H9 (cell line): ENCODE measurements around the gene TTC28. TPM values are rescaled to one million over a fixed set of nuclear protein-coding genes. Genes with fewer than 3 reads are reported as not detected.

Experiments used
- DNase-seq: peaks from one replicate; pipeline ENCODE4 v3.0.0-alpha.2; 2017
- H2AFZ ChIP-seq: one replicate; pipeline ENCODE4 v1.6.1; 2013; ENCODE audit warnings: mild to moderate bottlenecking, low read length, control low read depth, moderate library complexity
- H2AK5ac ChIP-seq: 2 replicates; pipeline ENCODE4 v1.6.1; 2013; ENCODE audit warnings: low read length, control low read depth, mixed read lengths; ENCODE audit not compliant: insufficient read length
- H2BK120ac ChIP-seq: one replicate; pipeline ENCODE4 v1.6.1; 2013; ENCODE audit warnings: low read depth, mild to moderate bottlenecking, low read length, control low read depth, inconsistent platforms; ENCODE audit not compliant: poor library complexity, severe bottlenecking
- H2BK12ac ChIP-seq: 2 replicates; pipeline ENCODE4 v1.6.1; 2013; ENCODE audit warnings: low read length, control low read depth, mixed read lengths, low read depth; ENCODE audit not compliant: insufficient read length
- H2BK15ac ChIP-seq: 2 replicates; pipeline ENCODE4 v1.6.1; 2013; ENCODE audit warnings: low read depth, low read length, control low read depth
- H2BK20ac ChIP-seq: one replicate; pipeline ENCODE4 v1.6.1; 2013; ENCODE audit warnings: low read depth, mild to moderate bottlenecking, low read length, control low read depth, inconsistent platforms; ENCODE audit not compliant: poor library complexity, severe bottlenecking
- H2BK5ac ChIP-seq: 2 replicates; pipeline ENCODE4 v1.6.1; 2013; ENCODE audit warnings: low read length, control low read depth, mixed read lengths; ENCODE audit not compliant: insufficient read length
- H3K14ac ChIP-seq: 2 replicates; pipeline ENCODE4 v1.6.1; 2013; ENCODE audit warnings: low read length, control low read depth; ENCODE audit not compliant: insufficient read depth
- H3K18ac ChIP-seq: 2 replicates; pipeline ENCODE4 v1.6.1; 2013; ENCODE audit warnings: low read depth, mild to moderate bottlenecking, mixed read lengths, low read length, control low read depth; ENCODE audit not compliant: insufficient read length
- H3K23ac ChIP-seq: 2 replicates; pipeline ENCODE4 v1.6.1; 2013; ENCODE audit warnings: low read length, control low read depth, mixed read lengths, low read depth; ENCODE audit not compliant: insufficient read length
- H3K23me2 ChIP-seq: 2 replicates; pipeline ENCODE4 v1.6.1; 2013; ENCODE audit warnings: low read depth, mild to moderate bottlenecking, mixed read lengths, low read length, control low read depth; ENCODE audit not compliant: insufficient read length, poor library complexity, severe bottlenecking
- H3K27ac ChIP-seq: 2 replicates; pipeline ENCODE4 v1.5.1; 2013; ENCODE audit warnings: low read length, control low read depth, mixed read lengths, low read depth; ENCODE audit not compliant: insufficient read length
- H3K27me3 ChIP-seq: 2 replicates; pipeline ENCODE4 v1.6.1; 2013; ENCODE audit warnings: low read length, control low read depth, inconsistent platforms; ENCODE audit not compliant: insufficient read depth
- H3K4ac ChIP-seq: 2 replicates; pipeline ENCODE4 v1.6.1; 2013; ENCODE audit warnings: low read depth, mild to moderate bottlenecking, control low read depth, inconsistent platforms, low read length, moderate library complexity
- H3K4me1 ChIP-seq: 2 replicates; pipeline ENCODE4 v1.6.1; 2013; ENCODE audit warnings: low read length, control low read depth, inconsistent platforms; ENCODE audit not compliant: insufficient read depth
- H3K4me2 ChIP-seq: 2 replicates; pipeline ENCODE4 v1.6.1; 2013; ENCODE audit warnings: low read length, control low read depth, mixed read lengths; ENCODE audit not compliant: insufficient read length, insufficient read depth
- H3K56ac ChIP-seq: 2 replicates; pipeline ENCODE4 v1.6.1; 2013; ENCODE audit warnings: low read depth, mild to moderate bottlenecking, mixed read lengths, low read length, control low read depth; ENCODE audit not compliant: insufficient read length
- H3K79me1 ChIP-seq: 2 replicates; pipeline ENCODE4 v1.6.1; 2013; ENCODE audit warnings: low read depth, mild to moderate bottlenecking, moderate library complexity, low read length, control low read depth, inconsistent platforms; ENCODE audit not compliant: insufficient read depth, poor library complexity, severe bottlenecking
- H3K79me2 ChIP-seq: 2 replicates; pipeline ENCODE4 v1.6.1; 2013; ENCODE audit warnings: low read length, control low read depth, inconsistent platforms; ENCODE audit not compliant: insufficient read depth
- H3K9ac ChIP-seq: 2 replicates; pipeline ENCODE4 v1.6.1; 2013; ENCODE audit warnings: low read length, control low read depth, mixed read lengths; ENCODE audit not compliant: insufficient read length; ENCODE audit errors: extremely low read depth
- H3K9me3 ChIP-seq: one replicate; pipeline ENCODE4 v1.6.1; 2013; ENCODE audit warnings: low read depth, low read length, inconsistent platforms; ENCODE audit not compliant: control insufficient read depth
- H3T11ph ChIP-seq: one replicate; pipeline ENCODE4 v1.6.1; 2013; ENCODE audit warnings: mild to moderate bottlenecking, low read length, control low read depth, inconsistent platforms
- H4K20me1 ChIP-seq: one replicate; pipeline ENCODE4 v1.6.1; 2013; ENCODE audit not compliant: control insufficient read depth, insufficient read length, insufficient read depth
- H4K5ac ChIP-seq: 2 replicates; pipeline ENCODE4 v1.6.1; 2013; ENCODE audit warnings: low read depth, mild to moderate bottlenecking, mixed read lengths, low read length, control low read depth; ENCODE audit not compliant: insufficient read length
- H4K8ac ChIP-seq: replicated peaks from 2 replicates; pipeline ENCODE4 v1.6.1; 2013; ENCODE audit warnings: low read length, control low read depth, mixed read lengths, low read depth; ENCODE audit not compliant: insufficient read length
- H4K91ac ChIP-seq: 2 replicates; pipeline ENCODE4 v1.6.1; 2013; ENCODE audit warnings: low read depth, mild to moderate bottlenecking, moderate library complexity, mixed read lengths, low read length, control low read depth; ENCODE audit not compliant: insufficient read length
- H3K27ac Mint-ChIP-seq, 3 experiments: 2 replicates in 2 of 3; 3 replicates in 1 of 3; pipeline ENCODE4 v1.8.0; 2020 to 2021; ENCODE audit warnings: mixed read lengths in 3 of 3, mild to moderate bottlenecking in 1 of 3, moderate library complexity in 1 of 3
- H3K27me3 Mint-ChIP-seq: 2 replicates; pipeline ENCODE4 v1.8.0; 2021; ENCODE audit warnings: low read depth, mild to moderate bottlenecking, moderate library complexity, mixed read lengths
- H3K36me3 Mint-ChIP-seq, 3 experiments: 2 replicates in 2 of 3; 3 replicates in 1 of 3; pipeline ENCODE4 v1.8.0; 2020 to 2021; ENCODE audit warnings: low read depth in 3 of 3, mixed read lengths in 3 of 3; ENCODE audit not compliant: insufficient read depth in 1 of 3
- H3K4me1 Mint-ChIP-seq, 2 experiments: 2 replicates each; pipeline ENCODE4 v1.8.0; 2020; ENCODE audit warnings: mixed read lengths in 2 of 2
- H3K4me3 Mint-ChIP-seq, 2 experiments: 2 replicates in 1 of 2; 3 replicates in 1 of 2; pipeline ENCODE4 v1.8.0; 2020 to 2021; ENCODE audit warnings: mild to moderate bottlenecking in 2 of 2, mixed read lengths in 2 of 2, moderate library complexity in 1 of 2
- H3K9me3 Mint-ChIP-seq, 2 experiments: 2 replicates in 1 of 2; 3 replicates in 1 of 2; pipeline ENCODE4 v1.8.0; 2020; ENCODE audit warnings: mild to moderate bottlenecking in 2 of 2, mixed read lengths in 2 of 2, moderate library complexity in 1 of 2
- CTCF ChIP-seq: fragments of 200-600 bp; sonication (generic); conservative IDR thresholded peaks from 3 replicates; pipeline ENCODE4 v1.8.0; 2021; ENCODE audit warnings: antibody characterized with exemption, mild to moderate bottlenecking
- WGBS: extraction: QIAGEN DNeasy Blood & Tissue Kit; methylation state at CpG from one replicate; pipeline ENCODE4 v1.1.7; 2013; ENCODE audit warnings: missing lambda C conversion rate, low lambda C conversion rate, mixed read lengths; ENCODE audit not compliant: insufficient read length; ENCODE audit errors: extremely low coverage; 5-methylcytosine and 5-hydroxymethylcytosine counted together
- total RNA-seq: library from RNA; stranded (reverse); gene quantifications from 2 replicates; pipeline ENCODE4 v1.2.1, GENCODE V29; 2021

The TTC28 gene
- total RNA-seq, 1 experiment from 2014 or later: 13.6 TPM

- H3K27ac ChIP-seq: no peak overlapping the region
- peaks cover 16 to 20% of the 10 kb centered on the region in 2 experiments for H3K4me1 Mint-ChIP-seq
- no peak overlapping the region for H3K4me2 ChIP-seq
Measured at GRCh38 chr22:28249402-28249801, 430.2 kb downstream of the TTC28 start.

More at GRCh38 chr22:28249402-28249801, 430.2 kb downstream of the TTC28 start:
- WGBS: no CpG with 5 or more reads among the region's 2 CpGs
- TF ChIP-seq CTCF: no peak
- no peak overlapping the region for H3K14ac ChIP-seq
- no peak overlapping the region for H3K4ac ChIP-seq
- H2BK20ac ChIP-seq: no peak overlapping the region
- no peak overlapping the region for H2AFZ ChIP-seq
- H3K27ac Mint-ChIP-seq: no peak overlapping the region; a peak in 1 of 7 replicates
- H3K18ac ChIP-seq: no peak overlapping the region
- H3K56ac ChIP-seq: no peak overlapping the region
- H3K23ac ChIP-seq: no peak overlapping the region
- no peak for DNase-seq
- no peak overlapping the region for H2BK12ac ChIP-seq
- H3K9me3 Mint-ChIP-seq: no peaks in the 10 kb centered on the region
- H3K9me3 ChIP-seq: no peaks in the 10 kb centered on the region
- H2BK120ac ChIP-seq: no peak overlapping the region
- no peak overlapping the region for H4K8ac ChIP-seq
- no peak overlapping the region for H3K4me3 Mint-ChIP-seq
- no peaks in the 10 kb centered on the region; the same call in 1 of the 2 replicates for H3K27me3 ChIP-seq
- H4K91ac ChIP-seq: no peak overlapping the region
- H3K36me3 Mint-ChIP-seq: no peaks in the 10 kb centered on the region
- H3K79me2 ChIP-seq: no peaks in the 10 kb centered on the region
- H3K23me2 ChIP-seq: no peaks in the 10 kb centered on the region
- H2BK5ac ChIP-seq: no peak overlapping the region
- no peaks in the 10 kb centered on the region for H4K20me1 ChIP-seq
- H4K5ac ChIP-seq: no peak overlapping the region
- peaks cover 80% of the 10 kb centered on the region for H3K27me3 Mint-ChIP-seq
- H3T11ph ChIP-seq: no peak overlapping the region
- H2BK15ac ChIP-seq: no peak overlapping the region
- no peaks in the 10 kb centered on the region for H3K4me1 ChIP-seq
- no peak overlapping the region for H2AK5ac ChIP-seq
- H3K9ac ChIP-seq: no peak overlapping the region
- H3K79me1 ChIP-seq: no peaks in the 10 kb centered on the region
